ENCODE data around the gene ZG16. TPM values are rescaled to one million over a fixed set of nuclear protein-coding genes. Genes with fewer than 3 reads are reported as not detected.

Gene ZG16
- total RNA-seq, 1 experiment from 2014 or later, result 0.07 TPM

DNA sequence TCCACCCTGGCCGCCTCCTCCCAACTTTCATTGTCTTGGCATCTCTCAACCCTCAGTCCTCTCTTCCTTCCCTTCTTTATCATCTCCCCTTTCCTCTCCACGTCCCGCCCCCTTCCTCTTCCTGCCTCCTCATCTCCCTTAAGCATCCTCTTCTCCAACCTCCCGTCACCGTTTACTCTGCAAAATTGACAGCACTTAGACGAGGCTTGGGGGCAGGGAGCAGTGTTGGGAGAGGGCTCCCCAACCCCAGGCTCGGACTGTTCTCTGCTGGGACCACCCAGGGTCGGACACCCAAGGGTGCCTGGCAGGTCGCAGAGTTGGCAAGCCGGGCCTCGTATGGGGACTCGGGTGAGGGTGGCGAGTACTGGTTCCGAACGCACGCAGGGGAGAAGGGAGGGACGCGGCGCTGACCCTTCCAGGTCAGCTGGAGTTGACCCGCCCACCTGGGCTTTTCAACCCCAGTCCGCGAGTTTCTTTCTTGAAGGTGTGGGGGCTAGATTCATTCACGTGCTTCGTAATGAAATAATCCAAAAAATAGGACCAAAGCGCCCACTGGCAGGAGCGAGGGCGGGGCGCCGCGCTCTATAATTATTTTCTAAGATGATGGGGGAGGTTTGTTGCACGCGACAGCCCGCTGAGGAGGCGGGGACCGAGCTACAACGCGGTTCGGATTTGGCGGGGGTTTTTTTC lies 37.1 kb downstream of the ZG16 start:
- ATAC-seq, result no peak
- TF ChIP-seq, protein P1, sequence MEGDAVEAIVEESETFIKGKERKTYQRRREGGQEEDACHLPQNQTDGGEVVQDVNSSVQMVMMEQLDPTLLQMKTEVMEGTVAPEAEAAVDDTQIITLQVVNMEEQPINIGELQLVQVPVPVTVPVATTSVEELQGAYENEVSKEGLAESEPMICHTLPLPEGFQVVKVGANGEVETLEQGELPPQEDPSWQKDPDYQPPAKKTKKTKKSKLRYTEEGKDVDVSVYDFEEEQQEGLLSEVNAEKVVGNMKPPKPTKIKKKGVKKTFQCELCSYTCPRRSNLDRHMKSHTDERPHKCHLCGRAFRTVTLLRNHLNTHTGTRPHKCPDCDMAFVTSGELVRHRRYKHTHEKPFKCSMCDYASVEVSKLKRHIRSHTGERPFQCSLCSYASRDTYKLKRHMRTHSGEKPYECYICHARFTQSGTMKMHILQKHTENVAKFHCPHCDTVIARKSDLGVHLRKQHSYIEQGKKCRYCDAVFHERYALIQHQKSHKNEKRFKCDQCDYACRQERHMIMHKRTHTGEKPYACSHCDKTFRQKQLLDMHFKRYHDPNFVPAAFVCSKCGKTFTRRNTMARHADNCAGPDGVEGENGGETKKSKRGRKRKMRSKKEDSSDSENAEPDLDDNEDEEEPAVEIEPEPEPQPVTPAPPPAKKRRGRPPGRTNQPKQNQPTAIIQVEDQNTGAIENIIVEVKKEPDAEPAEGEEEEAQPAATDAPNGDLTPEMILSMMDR (IDR thresholded peaks at IDR 0.05 in 2 of 3, conservative IDR thresholded peaks at IDR 0.05 in 1 of 3; ENCODE audit: borderline replicate concordance in 1 of 3, insufficient read depth in 1 of 3, low read depth in 2 of 3, low read length in 2 of 3), result no peak
- TF ChIP-seq, protein P2, sequence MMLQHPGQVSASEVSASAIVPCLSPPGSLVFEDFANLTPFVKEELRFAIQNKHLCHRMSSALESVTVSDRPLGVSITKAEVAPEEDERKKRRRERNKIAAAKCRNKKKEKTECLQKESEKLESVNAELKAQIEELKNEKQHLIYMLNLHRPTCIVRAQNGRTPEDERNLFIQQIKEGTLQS (IDR thresholded peaks at IDR 0.05), result no peak
- no peak for TF ChIP-seq EZH2 (IDR thresholded peaks at IDR 0.05)
- H3K4me2 ChIP-seq (ENCODE audit: low read length), result peak overlapping the region; percentile 78
- TSS peak; percentile 12 for BruUV-seq (replicated peaks)
- no peak for DNase-seq (ENCODE audit: low read depth, low spot score)
- H3K9me2 ChIP-seq (ENCODE audit: insufficient read depth), result no peaks in the 10 kb centered on the region
- peak overlapping the region; percentile 97 for H3K9ac ChIP-seq (ENCODE audit: low read length)
- H3K36me3 ChIP-seq (ENCODE audit: control insufficient read depth in 1 of 2, insufficient read depth in 2 of 2, low read length in 2 of 2), result peaks cover 0 to 8% of the 10 kb centered on the region in 2 experiments; a peak in 2 of 4 replicates
- H3K9me3 ChIP-seq (ENCODE audit: control insufficient read depth in 1 of 2, insufficient read depth in 1 of 2, low read depth in 1 of 2, low read length in 2 of 2), result no peaks in the 10 kb centered on the region
- ChIA-PET RAD21 (ENCODE audit: low non-redundant PET in 1 of 2, low total read pairs in 2 of 2, uncharacterized antibody in 2 of 2, unreplicated experiment in 2 of 2) (interaction anchor here (0.5 to 1.2 kb wide), 5 partner anchors 7 to 580 kb away, joined by 3 to 4 read pairs (median 3); partner anchors contain the start of gene ZNF48 (in 1 of the 2)), POLR2A (interaction anchor here (1.0 to 2.2 kb wide), 8 partner anchors 7 to 198 kb away, joined by 3 to 20 read pairs (median 4); partner anchors contain the start of genes ASPHD1, KIF22, SEZ6L2 and TAOK2), CTCF (interaction anchor here (0.6 to 2.1 kb wide), 16 partner anchors 8 to 216 kb away, joined by 3 to 33 read pairs (median 4); partner anchors contain the start of genes ASPHD1, KIF22, MAZ and SEZ6L2)
- peak overlapping the region; percentile 56 for H2AFZ ChIP-seq (ENCODE audit: low read depth, low read length, poor library complexity, severe bottlenecking)
- H3K27ac ChIP-seq (ENCODE audit: low read depth, low read length), result peak overlapping the region; percentile 98
- peak overlapping the region; percentile 87 to 98 for H3K4me3 ChIP-seq (replicated peaks in 1 of 2; ENCODE audit: low read depth in 1 of 2, low read length in 2 of 2)
- no peaks in the 10 kb centered on the region for H3K27me3 ChIP-seq (ENCODE audit: insufficient read depth, low read length)
- H3K4me1 ChIP-seq (ENCODE audit: control insufficient read depth in 1 of 2, insufficient read depth in 2 of 2, low read length in 2 of 2), result peaks cover 40 to 78% of the 10 kb centered on the region in 2 experiments
- peaks cover 40% of the 10 kb centered on the region for H3K79me2 ChIP-seq (ENCODE audit: insufficient read depth, low read length)
- H4K20me1 ChIP-seq (ENCODE audit: insufficient read depth), result no peaks in the 10 kb centered on the region; the same call in 1 of the 2 replicates
- intact Hi-C loops (cut with micrococcal nuclease), result loop anchor here (5.0 kb wide), 1 partner anchor 47 kb away; the partner anchor contains the start of gene CDIPT
